ENCODE results near the gene MRPL28.
"Not testable (repeated sequence)": the region's sequence is repeated elsewhere in the genome, so short reads cannot be mapped to it uniquely, and the experiment has no call there.

The MRPL28 gene

DNA sequence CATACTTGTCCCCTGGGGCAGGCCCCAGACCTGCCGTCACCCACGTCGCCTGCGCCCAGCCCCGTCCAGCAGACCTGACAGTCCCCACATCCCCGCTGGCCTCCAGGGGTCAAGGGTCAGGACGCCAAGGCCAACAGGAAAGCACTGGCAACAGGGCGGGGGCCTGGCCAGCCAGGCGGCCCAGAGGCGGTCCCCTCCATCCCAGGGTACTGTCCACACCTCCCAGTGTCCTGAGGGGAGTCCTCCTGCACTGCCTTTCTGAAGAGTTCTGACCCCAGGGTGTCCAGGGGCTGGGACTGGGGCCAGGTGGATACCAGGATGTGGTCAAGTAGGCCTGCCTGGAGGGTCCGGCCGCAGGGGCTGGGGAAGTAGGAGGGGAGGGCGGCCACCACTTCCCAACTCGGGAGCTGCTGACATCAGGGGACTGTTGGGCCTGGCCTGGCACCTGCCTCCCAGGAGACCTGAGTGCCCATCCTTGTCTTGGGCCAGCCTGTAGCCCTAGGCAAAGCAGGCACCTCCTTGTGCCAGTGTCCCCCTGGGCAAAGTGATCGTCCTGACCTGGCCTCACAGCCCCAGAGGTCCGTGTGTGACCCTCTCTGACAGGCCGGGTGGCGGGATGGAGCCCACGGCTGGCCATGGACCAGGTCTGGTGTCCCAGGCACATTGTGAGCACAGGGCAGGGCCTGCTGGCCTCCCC is 11.1 kb downstream of the MRPL28 start:
- FAIRE-seq = no peak

DNA sequence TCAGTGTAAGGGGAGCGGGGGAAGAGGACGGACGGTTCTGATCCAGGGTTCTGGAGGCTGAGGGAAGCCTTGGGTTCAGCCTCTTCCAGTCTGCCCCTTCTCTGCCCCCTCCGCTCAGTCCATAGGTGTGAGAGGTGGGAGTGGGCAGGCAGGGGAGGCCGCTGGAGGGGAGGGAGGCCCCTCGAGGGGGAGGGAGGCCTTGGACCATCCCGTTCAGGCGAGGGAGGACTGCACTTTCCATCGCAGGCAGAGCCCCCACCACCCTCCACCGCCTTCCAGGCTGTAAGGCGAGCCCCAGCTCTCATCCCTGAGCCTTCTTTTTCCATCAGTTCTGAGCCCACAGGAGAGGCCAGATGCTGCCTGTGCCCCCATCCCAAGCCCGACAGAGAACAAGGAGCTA is 13.6 kb downstream of the MRPL28 start:
- FAIRE-seq = no peak

DNA sequence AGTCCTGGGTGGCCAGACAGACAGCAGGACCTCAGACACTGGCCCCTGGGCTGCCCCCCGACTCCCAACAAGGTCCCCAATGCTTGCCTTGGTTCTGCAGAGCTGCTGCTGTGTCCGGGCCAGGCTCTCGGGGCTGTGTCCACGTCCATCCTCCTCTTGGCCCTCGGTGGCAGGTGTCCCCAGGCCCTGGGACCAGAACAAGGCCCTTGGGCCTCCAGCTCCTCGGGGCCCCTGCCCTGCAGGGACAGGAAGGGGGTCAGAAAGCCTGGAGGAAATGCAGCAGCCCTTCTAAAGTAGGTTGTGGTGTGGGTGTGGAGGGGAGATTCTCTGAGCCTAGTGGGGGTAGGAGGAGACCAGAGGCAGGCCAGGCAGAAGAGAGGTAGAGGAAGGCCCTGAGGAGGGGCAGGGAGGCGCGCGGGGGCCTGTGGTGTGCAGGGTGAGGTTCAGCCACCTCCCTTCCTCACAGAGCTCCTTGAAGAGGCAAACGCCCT is 15.3 kb downstream of the MRPL28 start:
- FAIRE-seq = no peak

DNA sequence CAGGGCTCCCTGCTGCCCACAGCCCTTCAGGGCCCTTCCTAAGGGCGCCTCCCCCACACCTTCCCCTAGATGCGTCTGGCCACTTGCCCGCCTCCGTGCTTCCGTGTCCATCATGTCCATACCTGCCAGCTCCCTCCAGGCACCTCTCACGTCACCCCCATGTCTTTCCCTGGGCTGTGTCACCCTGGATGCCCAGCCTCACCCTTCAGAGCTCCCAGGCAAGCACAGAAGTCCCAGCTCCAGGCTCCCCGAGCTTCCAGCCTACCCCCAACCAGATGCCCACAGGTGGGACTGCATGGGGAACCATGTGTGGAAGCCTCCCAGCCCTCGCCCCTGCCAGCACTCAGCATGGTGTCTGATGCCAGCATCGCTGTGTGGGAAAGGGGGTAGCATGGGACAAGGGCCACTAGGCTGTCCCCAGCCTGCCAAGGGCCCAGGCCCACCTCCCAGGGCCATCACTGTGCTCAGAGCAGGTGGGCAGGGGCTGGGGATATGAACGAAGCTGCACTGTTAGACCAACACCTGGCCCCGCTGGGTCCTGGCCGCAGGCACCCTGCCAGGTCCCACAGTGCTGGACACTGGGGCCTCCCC is 16.0 kb downstream of the MRPL28 start:
- FAIRE-seq = no peak

- FAIRE-seq = no peak
Observed at GRCh38 chr16:353404-354290, 16.7 kb downstream of the MRPL28 start.

DNA sequence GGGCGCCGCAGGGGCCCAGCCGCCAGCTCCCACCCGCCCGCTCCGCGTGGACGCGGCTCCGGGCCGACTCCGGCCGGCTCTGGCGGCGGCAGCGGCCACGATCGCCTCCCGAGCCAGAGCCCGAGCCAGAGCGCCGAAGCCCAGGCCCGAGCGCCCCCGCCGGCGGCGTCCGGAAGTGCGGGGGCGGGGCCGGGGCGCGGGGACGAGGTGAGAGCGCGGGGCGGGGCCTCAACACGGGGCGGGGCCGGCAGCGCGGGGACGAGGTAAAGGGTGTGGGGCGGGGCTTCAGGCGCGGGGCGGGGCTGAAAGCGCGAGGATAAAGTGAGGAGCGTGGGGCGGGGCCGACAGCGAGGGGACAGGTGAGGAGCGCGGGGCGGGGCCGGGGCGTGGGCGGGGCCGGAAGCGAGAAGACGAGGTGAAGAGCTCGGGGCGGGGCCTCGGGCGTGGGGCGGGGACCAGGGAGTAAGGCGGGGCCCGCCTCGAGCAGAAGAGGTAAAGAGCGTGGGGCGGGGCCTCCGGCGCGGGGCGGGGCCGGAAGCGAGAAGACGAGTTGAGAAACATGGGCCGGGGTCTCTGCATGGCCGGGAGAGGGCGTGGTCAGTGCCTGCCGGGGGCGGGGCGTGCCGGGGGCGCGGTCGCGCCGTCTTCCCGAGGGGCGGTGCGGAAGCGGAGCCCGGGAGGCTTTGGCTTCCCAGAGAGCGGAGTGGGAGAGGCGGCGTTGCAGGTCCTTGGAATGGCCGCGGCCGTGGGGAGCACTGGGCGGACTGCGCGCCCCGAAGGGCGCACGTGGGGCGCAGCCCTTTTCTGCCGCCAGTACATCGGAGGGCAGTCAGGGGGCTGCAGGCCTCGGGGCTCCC is 17.6 kb downstream of the MRPL28 start, which contains the start of gene AXIN1:
AXIN1 (minus strand) TSS at position 177 of the 857 bp plus-strand sequence. CDS start 5,698 bp downstream, outside the sequence.
- no peak for FAIRE-seq

GRCh38 chr16:351804-352520 is 18.4 kb downstream of the MRPL28 start:
- FAIRE-seq = no peak

- FAIRE-seq = no peak
Observed at GRCh38 chr16:350203-350602, 20.1 kb downstream of the MRPL28 start.

GRCh38 chr16:349211-349610 is 21.1 kb downstream of the MRPL28 start:
- FAIRE-seq = no peak

DNA sequence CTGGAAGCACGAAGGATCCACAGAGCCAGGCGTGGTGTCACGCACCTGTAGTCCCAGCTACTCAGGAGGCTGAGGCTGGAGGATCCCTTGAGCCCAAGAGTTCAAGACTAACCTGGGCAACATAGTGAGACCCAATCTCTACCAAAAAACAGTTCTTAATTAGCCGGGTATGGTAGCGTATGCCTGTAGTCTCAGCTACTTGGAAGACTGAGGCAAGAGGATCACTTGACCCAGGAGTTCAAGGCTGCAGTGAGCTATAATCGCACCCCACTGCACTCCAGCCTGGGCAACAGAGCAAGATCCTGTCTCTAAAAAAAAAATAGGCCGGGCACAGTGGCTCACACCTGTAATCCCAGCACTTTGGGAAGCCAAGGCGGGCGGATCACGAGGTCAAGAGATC is 21.8 kb downstream of the MRPL28 start:
- FAIRE-seq = not testable (repeated sequence)

- no peak for FAIRE-seq
Observed at GRCh38 chr16:347203-347602, 23.1 kb downstream of the MRPL28 start.

DNA sequence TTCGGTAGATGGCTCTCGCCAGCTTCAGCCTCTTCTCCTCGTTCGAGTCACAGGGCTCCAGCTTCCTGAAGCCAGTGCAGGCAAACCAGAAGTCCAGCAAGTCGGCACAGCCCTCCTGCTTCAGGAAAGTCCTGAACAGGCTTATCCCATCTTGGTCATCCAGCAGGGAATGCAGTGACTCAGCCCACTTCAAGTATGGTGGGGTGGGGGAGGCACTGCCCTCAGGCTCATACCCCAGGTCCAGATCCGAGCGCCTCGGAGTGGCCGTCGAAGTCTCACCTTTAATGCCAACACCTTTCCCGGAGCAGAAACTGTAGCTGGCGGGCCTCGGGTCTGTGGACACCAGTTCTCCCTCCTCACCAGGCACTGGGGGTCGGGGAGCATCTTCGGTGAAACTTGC is 23.8 kb downstream of the MRPL28 start:
- FAIRE-seq = no peak

DNA sequence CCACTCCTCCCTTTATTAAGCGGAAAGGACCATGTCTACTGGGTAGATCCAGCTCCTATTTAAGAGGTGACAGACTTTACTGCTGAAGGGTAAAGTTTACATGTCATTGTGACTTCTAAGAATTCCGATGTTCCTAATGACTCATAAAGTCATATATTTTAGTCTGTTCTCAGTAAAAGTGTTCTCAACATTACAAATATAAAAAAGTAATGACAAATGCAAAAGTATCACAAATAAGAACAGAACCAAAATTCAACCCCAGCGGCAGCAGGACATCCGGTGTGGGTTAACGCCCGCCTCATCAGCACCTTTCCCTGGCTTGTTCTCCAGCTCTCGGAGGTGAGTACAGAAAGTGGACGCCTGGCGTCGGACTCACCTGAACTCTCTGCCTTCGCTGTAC is 24.6 kb downstream of the MRPL28 start:
- FAIRE-seq = no peak

DNA sequence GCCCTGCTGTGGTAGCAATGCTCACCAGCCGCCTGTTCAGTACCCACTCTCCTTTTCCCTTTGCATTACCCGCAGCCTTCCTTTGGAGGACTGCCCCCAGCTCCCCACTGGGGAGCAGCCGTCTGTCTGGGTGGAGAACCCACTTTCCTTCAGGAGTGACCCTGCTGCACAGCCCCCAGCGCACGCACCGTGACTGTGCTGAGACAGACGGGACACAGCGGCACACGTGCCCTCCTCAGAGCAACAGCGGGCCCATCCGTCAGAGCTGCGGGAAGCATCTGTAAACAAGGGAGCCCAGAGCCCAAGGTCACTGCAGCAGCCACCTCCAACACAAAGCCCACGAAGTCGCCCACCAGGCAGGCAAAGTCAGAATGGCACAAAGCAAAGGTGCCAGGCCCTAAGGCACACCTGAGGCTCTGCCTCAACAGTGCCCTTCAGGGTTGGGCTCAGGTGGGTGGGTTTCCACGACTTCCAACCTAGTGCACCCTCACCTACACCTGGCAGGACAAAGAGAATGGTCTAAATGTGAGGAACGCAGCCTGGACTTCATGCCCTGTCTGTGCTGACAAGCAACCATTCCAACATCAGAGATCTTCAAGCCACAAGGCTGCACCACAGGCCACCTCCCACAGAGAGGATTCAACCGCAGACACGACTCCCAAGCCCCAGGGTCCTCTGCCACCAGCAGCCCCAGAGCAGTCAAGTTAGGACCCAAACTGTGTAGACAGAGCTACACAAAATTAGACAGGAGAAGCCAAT is 27.7 kb downstream of the MRPL28 start:
- no peak for FAIRE-seq

- FAIRE-seq = not testable (repeated sequence)
Observed at GRCh38 chr16:341974-342336, 28.4 kb downstream of the MRPL28 start.

GRCh38 chr16:341095-341973 is 29.0 kb downstream of the MRPL28 start:
- not testable (repeated sequence) for FAIRE-seq

GRCh38 chr16:340370-341091 is 29.8 kb downstream of the MRPL28 start:
- FAIRE-seq = no peak

- FAIRE-seq = no peak
Observed at GRCh38 chr16:339680-340079, 30.7 kb downstream of the MRPL28 start.

DNA sequence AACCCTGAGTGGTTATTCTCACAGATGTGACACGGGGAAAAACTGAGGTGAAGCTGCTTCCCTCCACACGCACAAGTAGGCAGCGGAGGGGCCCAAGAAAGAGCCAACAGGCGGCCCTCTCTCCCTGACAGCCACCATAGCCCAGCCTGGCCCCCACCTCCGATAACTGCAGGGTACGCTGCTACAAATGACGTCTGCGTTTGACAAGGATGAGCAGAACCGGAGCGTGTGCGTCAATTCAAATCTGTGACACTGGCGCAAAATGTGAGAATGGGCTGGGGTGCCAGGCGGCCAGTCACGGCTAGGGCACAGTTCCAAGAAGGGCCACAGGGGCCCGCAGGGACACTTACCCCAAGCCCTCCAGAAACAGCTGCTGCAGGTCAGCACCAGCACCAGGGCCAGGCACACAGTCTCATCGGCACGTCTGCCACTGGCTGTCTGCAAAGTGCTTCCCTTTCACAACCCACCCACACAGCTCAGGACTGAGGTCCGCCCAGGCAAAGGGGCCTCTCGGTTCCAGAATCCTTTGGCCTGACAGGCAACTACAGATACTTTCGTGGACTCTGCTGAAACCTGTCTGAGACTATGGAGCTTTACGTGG is 32.3 kb downstream of the MRPL28 start:
- FAIRE-seq = no peak
